Ishikawa (cell line): Measurements from ENCODE around the gene FCRLB.

Experiments
- CEBPB ChIP-seq: IDR thresholded peaks from 2 replicates; pipeline ENCODE4 v1.6.1; 2012
- CREB1 ChIP-seq: IDR thresholded peaks from 2 replicates; pipeline ENCODE4 v1.6.1; 2012; ENCODE audit warnings: low read depth
- EGR1 ChIP-seq: IDR thresholded peaks from 2 replicates; pipeline ENCODE4 v1.6.1; 2012
- EP300 ChIP-seq: IDR thresholded peaks from 2 replicates; pipeline ENCODE4 v1.6.1; 2012; ENCODE audit warnings: borderline replicate concordance
- FOXM1 ChIP-seq: IDR thresholded peaks from 2 replicates; pipeline ENCODE4 v1.6.1; 2012; ENCODE audit warnings: low read depth, borderline replicate concordance
- MAX ChIP-seq: IDR thresholded peaks from 2 replicates; pipeline ENCODE4 v1.6.1; 2012
- NFIC ChIP-seq: IDR thresholded peaks from 2 replicates; pipeline ENCODE4 v1.6.1; 2012
- RAD21 ChIP-seq: IDR thresholded peaks from 2 replicates; pipeline ENCODE4 v1.6.1; 2012; ENCODE audit warnings: low read depth
- REST ChIP-seq: IDR thresholded peaks from 2 replicates; pipeline ENCODE4 v1.6.1; 2012; ENCODE audit warnings: low read depth, mild to moderate bottlenecking
- TAF1 ChIP-seq: IDR thresholded peaks from 2 replicates; pipeline ENCODE4 v1.6.1; 2012; ENCODE audit warnings: low read depth, mild to moderate bottlenecking
- TCF12 ChIP-seq: IDR thresholded peaks from 2 replicates; pipeline ENCODE4 v1.6.1; 2012; ENCODE audit warnings: low read depth
- TEAD4 ChIP-seq: IDR thresholded peaks from 2 replicates; pipeline ENCODE4 v1.6.1; 2012
- YY1 ChIP-seq: IDR thresholded peaks from 2 replicates; pipeline ENCODE4 v1.6.1; 2012; ENCODE audit warnings: low read depth
- ZBTB7A ChIP-seq: IDR thresholded peaks from 2 replicates; pipeline ENCODE4 v1.6.1; 2012; ENCODE audit warnings: low read depth
- TF ChIP-seq, protein P1 (sequence below): IDR thresholded peaks from 2 replicates; pipeline ENCODE4 v1.6.1; 2012

FCRLB gene

DNA sequence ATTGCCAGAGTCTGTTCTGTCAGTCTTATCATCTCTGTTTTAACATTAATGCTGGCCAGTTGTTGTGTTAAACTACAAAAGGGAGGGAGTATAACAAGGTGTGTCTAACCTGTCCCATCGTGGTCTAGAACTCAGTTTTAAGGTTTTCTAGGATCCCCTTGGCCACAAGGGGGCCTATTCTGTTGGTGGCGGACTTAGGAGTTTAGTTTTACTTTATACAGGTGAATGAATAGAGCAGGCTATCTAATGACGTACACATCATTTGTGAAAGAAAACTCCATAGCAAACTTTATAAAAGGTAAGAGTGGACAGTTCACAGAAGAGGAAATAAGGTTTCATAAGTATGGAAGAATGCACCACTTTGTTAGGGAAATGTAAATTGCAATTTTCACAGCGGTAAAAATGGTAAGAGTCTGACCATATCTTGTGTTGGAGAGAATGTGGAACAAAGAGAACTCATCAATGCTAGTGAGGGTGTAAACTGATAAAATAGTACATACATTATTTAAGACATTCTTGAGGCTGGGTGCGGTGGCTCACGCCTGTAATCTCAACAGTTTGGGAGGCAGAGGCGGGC, 42.3 kb downstream of the FCRLB start:
- TF ChIP-seq CREB1 (no peak), MAX (no peak), CEBPB (no peak), YY1 (no peak), TAF1 (no peak), TEAD4 (no peak), EGR1 (no peak), ZBTB7A (no peak), NFIC (no peak), FOXM1 (no peak), REST (no peak), EP300 (no peak), TCF12 (no peak), RAD21 (no peak)
- TF ChIP-seq, protein P1, sequence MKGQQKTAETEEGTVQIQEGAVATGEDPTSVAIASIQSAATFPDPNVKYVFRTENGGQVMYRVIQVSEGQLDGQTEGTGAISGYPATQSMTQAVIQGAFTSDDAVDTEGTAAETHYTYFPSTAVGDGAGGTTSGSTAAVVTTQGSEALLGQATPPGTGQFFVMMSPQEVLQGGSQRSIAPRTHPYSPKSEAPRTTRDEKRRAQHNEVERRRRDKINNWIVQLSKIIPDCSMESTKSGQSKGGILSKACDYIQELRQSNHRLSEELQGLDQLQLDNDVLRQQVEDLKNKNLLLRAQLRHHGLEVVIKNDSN, result no peak

DNA sequence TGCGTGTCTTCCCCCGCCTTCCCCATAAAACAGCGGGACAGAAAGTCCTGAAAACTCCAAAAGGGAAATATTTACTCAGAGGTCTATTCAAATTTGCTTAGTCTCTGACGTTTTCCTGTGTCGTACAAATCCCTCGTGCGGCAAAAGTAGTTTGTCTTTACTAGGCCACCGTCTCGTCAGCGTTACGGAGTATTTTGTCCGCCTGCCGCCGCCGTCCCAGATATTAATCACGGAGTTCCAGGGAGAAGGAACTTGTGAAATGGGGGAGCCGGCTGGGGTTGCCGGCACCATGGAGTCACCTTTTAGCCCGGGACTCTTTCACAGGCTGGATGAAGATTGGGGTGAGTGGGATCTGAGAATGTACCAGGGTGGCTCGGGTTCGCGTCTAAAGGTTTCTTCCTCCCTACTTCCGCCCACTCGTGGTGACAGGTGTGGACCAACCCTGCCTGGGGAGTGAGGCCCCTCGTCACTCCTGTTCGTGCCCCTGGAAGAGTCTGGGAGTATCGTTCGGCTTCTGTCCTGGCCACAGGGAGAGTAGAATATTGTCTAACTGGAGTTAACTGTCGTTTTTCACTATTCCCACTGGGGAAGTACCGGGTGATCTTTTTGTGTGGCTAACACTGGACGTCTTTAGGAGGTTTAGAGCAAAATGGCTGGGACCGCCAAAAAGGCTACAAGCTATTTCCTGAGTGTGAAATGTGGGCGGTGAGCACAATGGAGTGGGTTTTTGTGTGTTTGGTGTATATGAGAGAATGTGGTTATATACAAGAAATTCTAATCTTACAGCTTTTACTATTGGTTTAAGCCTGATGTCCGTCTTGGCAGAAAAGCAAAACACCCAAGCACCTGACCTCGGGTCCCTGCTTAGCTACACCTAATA, 45.0 kb downstream of the FCRLB start, which contains the start of gene ATF6:
TSS of gene ATF6 (plus strand) at position 219 of the 880 bp plus-strand sequence. CDS start at position 260, 41 bp downstream.
- TF ChIP-seq CEBPB (no peak), EP300 (peak; percentile 14; the same call in 1 of the 2 replicates), MAX (peak; percentile 78), CREB1 (peak; percentile 83), FOXM1 (0 out of 2 replicates have a peak, but pooled peaks have one; percentile 34), TCF12 (peak; percentile 70), ZBTB7A (no peak), TAF1 (peak; percentile 59; the same call in 1 of the 2 replicates), YY1 (peak; percentile 66; the same call in 1 of the 2 replicates), REST (no peak), TEAD4 (peak; percentile 16; the same call in 1 of the 2 replicates), RAD21 (no peak), EGR1 (no peak), NFIC (0 out of 2 replicates have a peak, but pooled peaks have one; percentile 9)
- TF ChIP-seq, protein P1, result peak; percentile 31; the same call in 1 of the 2 replicates

GRCh38 chr1:161768461-161768860, 47.1 kb downstream of the FCRLB start:
- TF ChIP-seq, protein P1, result no peak
- no peak for TF ChIP-seq ZBTB7A

DNA sequence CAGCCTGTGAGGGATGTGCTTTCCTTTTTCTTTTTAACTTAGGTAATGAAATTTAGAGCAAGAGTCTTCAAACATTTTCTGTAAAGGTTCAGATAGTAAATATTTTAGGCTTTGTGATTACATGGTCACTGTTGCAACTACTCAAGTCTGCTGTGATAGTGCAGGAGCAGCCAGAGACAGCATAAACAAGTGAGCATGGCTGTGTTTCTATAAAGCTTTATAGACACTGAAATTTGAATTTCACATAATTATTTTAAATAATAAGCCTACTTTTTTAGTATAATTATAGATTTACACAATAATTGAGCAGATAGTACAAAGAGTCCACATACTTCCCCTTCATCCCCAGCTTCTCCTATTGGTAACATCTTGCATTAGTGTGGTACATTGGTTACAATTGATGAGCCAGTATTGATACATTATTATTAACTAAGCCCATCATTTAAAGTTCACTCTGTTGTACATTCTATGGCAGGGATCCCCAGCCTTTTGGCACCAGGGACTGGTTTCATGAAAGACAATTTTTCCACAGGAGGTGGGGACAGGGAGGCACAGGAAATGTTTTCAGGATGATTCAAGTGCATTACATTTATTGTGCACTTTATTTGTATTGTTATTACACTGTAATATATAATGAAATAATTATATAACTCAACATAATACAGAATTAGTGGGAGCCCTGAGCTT, 47.8 kb downstream of the FCRLB start:
- TF ChIP-seq RAD21 (no peak), YY1 (no peak), TCF12 (no peak), NFIC (no peak), TEAD4 (no peak), CEBPB (no peak), EP300 (no peak), FOXM1 (no peak), ZBTB7A (no peak), TAF1 (no peak), REST (no peak), CREB1 (no peak)
